Measurements from ENCODE around the gene CDKL5. TPM values are rescaled to one million over a fixed set of nuclear protein-coding genes. Genes with fewer than 3 reads are reported as not detected.

The CDKL5 gene
- total and polyA plus RNA-seq, 2 experiments from 2014 or later, result 7.5 to 13.7 TPM

DNA sequence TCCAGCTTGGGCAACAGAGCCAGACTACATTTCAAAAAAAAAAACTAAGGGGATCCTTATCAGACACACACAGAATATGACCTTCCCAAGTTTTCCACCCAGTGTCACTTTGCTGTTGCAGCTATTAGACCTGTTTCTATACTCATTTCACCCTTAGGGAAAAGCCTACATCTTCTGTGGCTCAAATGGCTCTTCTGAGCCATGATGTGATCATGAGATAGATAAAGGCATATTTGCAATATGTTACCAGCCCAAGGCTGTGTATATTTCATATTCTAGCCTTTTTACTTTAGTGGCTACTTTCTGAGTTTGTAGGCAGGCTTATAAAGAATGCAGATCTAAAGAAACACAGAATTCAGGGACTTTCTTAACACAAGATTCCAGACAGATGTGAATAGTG lies 227.2 kb downstream of the CDKL5 start:
- no peaks in the 10 kb centered on the region for H3K27me3 Mint-ChIP-seq (ENCODE audit: insufficient read depth, low read depth, poor library complexity)
- no peak overlapping the region for H3K27ac Mint-ChIP-seq
- H3K9me2 ChIP-seq (ENCODE audit: insufficient read depth), result no peaks in the 10 kb centered on the region
- DNase-seq (ENCODE audit: low spot score) (no peak), ATAC-seq (no peak)
- H3K27ac ChIP-seq (ENCODE audit: low read depth), result no peak overlapping the region
- no peak overlapping the region for H3K4me3 ChIP-seq
- H3K36me3 Mint-ChIP-seq (ENCODE audit: low read depth), result no peaks in the 10 kb centered on the region
- no peaks in the 10 kb centered on the region for H3K79me2 ChIP-seq (replicated peaks; ENCODE audit: insufficient read depth)
- no peaks in the 10 kb centered on the region for H3K36me3 ChIP-seq (ENCODE audit: insufficient read depth)
- H3K27me3 ChIP-seq (ENCODE audit: insufficient read depth), result no peaks in the 10 kb centered on the region
- no peak overlapping the region for H2AFZ ChIP-seq
- no peak overlapping the region for H3K4me3 Mint-ChIP-seq
- no peaks in the 10 kb centered on the region for H3K4me1 ChIP-seq (ENCODE audit: insufficient read depth)
- H4K20me1 ChIP-seq (replicated peaks; ENCODE audit: insufficient read depth), result no peaks in the 10 kb centered on the region
- H3K9me3 Mint-ChIP-seq, result no peaks in the 10 kb centered on the region
- H3F3A ChIP-seq (replicated peaks; ENCODE audit: low read depth), result no peaks in the 10 kb centered on the region
- H3K4me1 Mint-ChIP-seq, result peaks cover 11% of the 10 kb centered on the region
- no peak for TF ChIP-seq REST (IDR thresholded peaks at IDR 0.05; ENCODE audit: unreplicated experiment)
- no peak for TF ChIP-seq ZNF114 (CRISPR knock-in tag; IDR thresholded peaks at IDR 0.05)
- TF ChIP-seq, protein P1, sequence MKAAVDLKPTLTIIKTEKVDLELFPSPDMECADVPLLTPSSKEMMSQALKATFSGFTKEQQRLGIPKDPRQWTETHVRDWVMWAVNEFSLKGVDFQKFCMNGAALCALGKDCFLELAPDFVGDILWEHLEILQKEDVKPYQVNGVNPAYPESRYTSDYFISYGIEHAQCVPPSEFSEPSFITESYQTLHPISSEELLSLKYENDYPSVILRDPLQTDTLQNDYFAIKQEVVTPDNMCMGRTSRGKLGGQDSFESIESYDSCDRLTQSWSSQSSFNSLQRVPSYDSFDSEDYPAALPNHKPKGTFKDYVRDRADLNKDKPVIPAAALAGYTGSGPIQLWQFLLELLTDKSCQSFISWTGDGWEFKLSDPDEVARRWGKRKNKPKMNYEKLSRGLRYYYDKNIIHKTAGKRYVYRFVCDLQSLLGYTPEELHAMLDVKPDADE (IDR thresholded peaks at IDR 0.05), result no peak
- TF ChIP-seq EZH2phosphoT487 (IDR thresholded peaks at IDR 0.05; ENCODE audit: unreplicated experiment), result no peak
- no peak for TF ChIP-seq JUNB (IDR thresholded peaks at IDR 0.05; ENCODE audit: unreplicated experiment)
- TF ChIP-seq CREB1 (CRISPR knock-in tag; IDR thresholded peaks at IDR 0.05; ENCODE audit: low read depth), result no peak
- TF ChIP-seq CTCF (conservative IDR thresholded peaks at IDR 0.05; ENCODE audit: low read depth in 2 of 2), result no peak
- no peak overlapping the region for H3K4me2 ChIP-seq

All from GM23338 (cell line).